GM23248 (cell line): ENCODE data around the gene DOK5. TPM values are rescaled to one million over a fixed set of nuclear protein-coding genes. Genes with fewer than 3 reads are reported as not detected.

Experiments used
- DNase-seq: peaks from one replicate; pipeline ENCODE4 v3.0.0-alpha.2; 2015
- H2AFZ ChIP-seq: fragments of 200-600 bp; sonication (generic); 2 replicates; pipeline ENCODE4 v1.6.1; 2016; ENCODE audit warnings: antibody characterized with exemption
- H3F3A ChIP-seq: fragments of 200-600 bp; sonication (generic); 2 replicates; pipeline ENCODE4 v1.6.1; 2016; ENCODE audit warnings: mild to moderate bottlenecking, antibody characterized with exemption, mixed run types; ENCODE audit not compliant: insufficient read depth
- H3K27ac ChIP-seq: fragments of 200-600 bp; sonication (generic); 2 replicates; pipeline ENCODE4 v1.5.1; 2016; ENCODE audit warnings: mild to moderate bottlenecking
- H3K27me3 ChIP-seq: fragments of 200-600 bp; sonication (generic); replicated peaks from 2 replicates; pipeline ENCODE4 v1.6.1; 2016; ENCODE audit warnings: mild to moderate bottlenecking; ENCODE audit not compliant: insufficient read depth
- H3K36me3 ChIP-seq: fragments of 200-600 bp; sonication (generic); 2 replicates; pipeline ENCODE4 v1.6.1; 2016; ENCODE audit warnings: low read depth, mild to moderate bottlenecking
- H3K4me1 ChIP-seq: fragments of 200-600 bp; sonication (generic); 2 replicates; pipeline ENCODE4 v1.6.1; 2016; ENCODE audit warnings: mild to moderate bottlenecking; ENCODE audit not compliant: insufficient read depth
- H3K4me2 ChIP-seq: fragments of 200-600 bp; sonication (generic); one replicate; pipeline ENCODE4 v1.6.1; 2016; ENCODE audit warnings: mild to moderate bottlenecking; ENCODE audit not compliant: unreplicated experiment
- H3K4me3 ChIP-seq: fragments of 200-600 bp; sonication (generic); 2 replicates; pipeline ENCODE4 v1.5.1; 2016; ENCODE audit warnings: mild to moderate bottlenecking
- H3K79me2 ChIP-seq: fragments of 200-600 bp; sonication (generic); 2 replicates; pipeline ENCODE4 v1.6.1; 2016; ENCODE audit warnings: mild to moderate bottlenecking; ENCODE audit not compliant: insufficient read depth
- H3K9ac ChIP-seq: fragments of 200-600 bp; sonication (generic); 2 replicates; pipeline ENCODE4 v1.6.1; 2016; ENCODE audit warnings: mild to moderate bottlenecking
- H3K9me2 ChIP-seq: fragments of 200-600 bp; sonication (generic); 2 replicates; pipeline ENCODE4 v1.6.1; 2016; ENCODE audit warnings: mixed run types, mild to moderate bottlenecking, moderate library complexity; ENCODE audit not compliant: insufficient read depth
- H3K9me3 ChIP-seq: fragments of 200-600 bp; sonication (generic); one replicate; pipeline ENCODE4 v1.6.1; 2017; ENCODE audit warnings: low read depth
- H4K20me1 ChIP-seq: fragments of 200-600 bp; sonication (generic); 2 replicates; pipeline ENCODE4 v1.6.0; 2016; ENCODE audit not compliant: insufficient read depth
- EZH2 ChIP-seq: fragments of 200-600 bp; sonication (generic); IDR thresholded peaks from 2 replicates; pipeline ENCODE4 v1.6.1; 2018; ENCODE audit warnings: antibody characterized with exemption, mild to moderate bottlenecking; ENCODE audit not compliant: insufficient read depth, poor library complexity, severe bottlenecking
- EZH2phosphoT487 ChIP-seq: fragments of 200-600 bp; sonication (generic); IDR thresholded peaks from 2 replicates; pipeline ENCODE4 v1.6.1; 2018; ENCODE audit warnings: antibody characterized with exemption, moderate library complexity, mild to moderate bottlenecking, low read depth; ENCODE audit not compliant: insufficient read depth
- WGBS, 2 experiments: methylation state at CpG; one replicate each; pipeline ENCODE4 v1.1.6; 2015 to 2017; ENCODE audit warnings: low lambda C conversion rate in 2 of 2, low coverage in 1 of 2; ENCODE audit errors: missing lambda C conversion rate in 2 of 2; 5-methylcytosine and 5-hydroxymethylcytosine counted together
- in situ Hi-C: fragments of 300-500 bp; cut with MboI; formaldehyde crosslinking; loops from 2 replicates; pipeline ENCODE4 v1.15.0; 2020
- polyA plus RNA-seq: library from polyadenylated mRNA; unstranded; fragments of >200 nt; fragmentation: Nextera tagmentation; extraction: Ambion mirVana; gene quantifications from 2 replicates; pipeline ENCODE4 v1.2.1, GENCODE V29; 2016
- total RNA-seq: library from RNA; depleted of rRNA; stranded (reverse); fragments of >200 nt; shearing (Covaris generic); gene quantifications from 2 replicates; pipeline ENCODE4 v1.2.3, GENCODE V29; 2014

The DOK5 gene
- total and polyA plus RNA-seq, 2 experiments from 2014 or later: 10.8 to 16.1 TPM

DNA sequence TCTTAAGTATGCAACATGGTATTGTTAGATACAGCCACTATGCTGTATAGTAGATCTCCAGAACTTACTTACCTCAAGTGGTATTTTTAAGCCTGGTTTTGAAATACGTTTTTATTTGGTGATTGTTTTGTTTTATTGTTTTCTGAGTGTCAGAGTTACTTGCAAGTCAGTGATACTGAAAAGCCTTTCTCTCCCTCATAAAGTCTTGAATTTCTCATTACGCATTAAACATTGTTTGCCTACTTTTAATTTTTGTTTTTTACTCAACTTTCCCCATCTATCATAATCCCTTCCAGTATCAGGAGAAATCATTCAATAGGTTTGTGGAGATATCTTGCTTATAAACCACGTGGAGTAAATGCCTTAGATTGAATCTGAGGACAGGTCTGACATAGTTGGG, 214.9 kb downstream of the DOK5 start:
- Histone ChIP-seq H3K27ac (no peak overlapping the region), H3K4me3 (no peak overlapping the region), H3K79me2 (no peaks in the 10 kb centered on the region), H3F3A (no peaks in the 10 kb centered on the region), H2AFZ (no peak overlapping the region), H3K9me3 (no peaks in the 10 kb centered on the region), H3K36me3 (no peaks in the 10 kb centered on the region), H3K4me1 (no peaks in the 10 kb centered on the region), H4K20me1 (no peaks in the 10 kb centered on the region), H3K9ac (no peak overlapping the region), H3K27me3 (no peaks in the 10 kb centered on the region), H3K4me2 (no peak overlapping the region), H3K9me2 (no peaks in the 10 kb centered on the region)
- in situ Hi-C loops: no loop called here
- 22 to 33% methylated on average over 3 of the region's 3 CpGs for WGBS, 2 experiments
- no peak for DNase-seq
- no peak for TF ChIP-seq EZH2phosphoT487
- TF ChIP-seq EZH2: no peak

GRCh38 chr20:54691327-54691726, 215.9 kb downstream of the DOK5 start:
- Histone ChIP-seq H3K4me2 (no peak overlapping the region), H3K9ac (no peak overlapping the region), H3K9me2 (no peaks in the 10 kb centered on the region), H3K4me3 (no peak overlapping the region), H3K36me3 (no peaks in the 10 kb centered on the region), H2AFZ (no peak overlapping the region), H3K79me2 (no peaks in the 10 kb centered on the region), H3K27ac (no peak overlapping the region), H3K9me3 (no peaks in the 10 kb centered on the region), H3F3A (no peaks in the 10 kb centered on the region), H3K4me1 (no peaks in the 10 kb centered on the region), H3K27me3 (no peaks in the 10 kb centered on the region), H4K20me1 (no peaks in the 10 kb centered on the region)
- no peak for DNase-seq
- in situ Hi-C loops: no loop called here
- WGBS, 2 experiments: 0 to 2% methylated on average over 2 of the region's 2 CpGs
- TF ChIP-seq EZH2phosphoT487 (no peak), EZH2 (no peak)

DNA sequence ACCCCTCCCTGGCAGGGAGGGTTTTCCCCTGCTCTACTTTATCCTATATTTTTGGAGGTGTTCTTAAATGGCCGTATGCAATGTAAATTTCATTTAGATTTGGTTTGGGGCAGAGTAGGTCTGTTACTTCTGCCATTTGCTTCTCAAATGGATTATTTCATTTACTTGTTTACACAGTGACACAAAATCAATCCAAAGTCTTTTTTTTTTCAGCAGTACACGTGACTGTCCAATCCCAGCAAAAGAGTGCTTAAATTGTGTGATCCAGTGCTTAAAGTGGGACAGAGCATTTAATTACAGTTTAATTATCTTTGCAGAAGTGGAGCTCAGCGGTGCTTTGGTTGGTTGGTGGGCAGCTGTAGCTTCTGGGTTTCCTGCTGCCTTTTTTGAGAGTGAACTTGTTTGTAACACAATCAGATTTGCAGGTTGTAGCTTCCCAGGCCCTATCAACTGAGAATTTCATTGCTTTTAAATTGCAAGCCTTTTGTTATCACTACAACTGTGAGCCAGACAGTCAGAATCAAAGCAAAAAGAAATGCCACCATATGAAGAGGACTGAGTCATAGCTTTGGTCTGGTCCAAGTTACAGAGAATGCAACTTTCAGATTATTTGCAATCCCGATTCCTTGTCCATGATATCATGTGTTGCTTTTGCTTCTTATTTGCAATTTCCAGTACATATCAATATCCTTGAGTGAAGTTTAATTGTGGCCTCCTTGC, 216.9 kb downstream of the DOK5 start:
- Histone ChIP-seq H3K79me2 (no peaks in the 10 kb centered on the region), H3K27me3 (no peaks in the 10 kb centered on the region), H3K9me2 (no peaks in the 10 kb centered on the region), H3K4me2 (no peak overlapping the region), H2AFZ (no peak overlapping the region), H3K4me3 (no peak overlapping the region), H3K9ac (no peak overlapping the region), H4K20me1 (no peaks in the 10 kb centered on the region), H3K9me3 (no peaks in the 10 kb centered on the region), H3K36me3 (no peaks in the 10 kb centered on the region), H3K27ac (no peak overlapping the region), H3K4me1 (no peaks in the 10 kb centered on the region), H3F3A (no peaks in the 10 kb centered on the region)
- in situ Hi-C loops: no loop called here
- TF ChIP-seq EZH2: no peak
- TF ChIP-seq EZH2phosphoT487: no peak
- DNase-seq: no peak
- 24% methylated on average over 4 of the region's 4 CpGs for WGBS, 2 experiments

DNA sequence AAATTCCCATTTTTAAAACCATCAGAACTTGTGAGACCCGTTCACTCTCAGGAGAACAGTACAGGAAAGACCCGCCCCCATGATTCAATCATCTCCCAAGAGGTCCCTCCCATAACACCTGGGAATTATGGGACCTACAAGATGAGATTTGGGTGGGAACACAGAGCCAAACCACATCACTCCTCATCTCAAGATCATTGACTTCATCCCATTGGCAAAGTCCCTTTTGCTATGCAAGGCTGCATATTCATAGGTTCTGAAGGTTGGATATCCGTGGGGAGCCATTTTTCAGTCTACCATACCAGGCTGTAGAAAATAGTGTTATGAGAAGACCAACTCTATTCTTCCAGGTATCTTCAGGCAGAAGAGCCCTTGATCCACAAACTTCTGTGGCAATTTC, 219.1 kb downstream of the DOK5 start:
- Histone ChIP-seq H3K27ac (no peak overlapping the region), H3K9me3 (no peaks in the 10 kb centered on the region), H3F3A (no peaks in the 10 kb centered on the region), H3K9me2 (no peaks in the 10 kb centered on the region), H3K4me3 (no peak overlapping the region), H3K4me2 (no peak overlapping the region), H3K36me3 (no peaks in the 10 kb centered on the region), H3K9ac (no peak overlapping the region), H3K27me3 (no peaks in the 10 kb centered on the region), H4K20me1 (no peaks in the 10 kb centered on the region), H3K79me2 (no peaks in the 10 kb centered on the region), H2AFZ (no peak overlapping the region), H3K4me1 (no peaks in the 10 kb centered on the region)
- TF ChIP-seq EZH2: no peak
- WGBS, 2 experiments: 15 to 37% methylated on average over 3 of the region's 3 CpGs
- no peak for DNase-seq
- in situ Hi-C loops: no loop called here
